Measurements from ENCODE around the gene INPP1.

INPP1 gene

GRCh38 chr2:190410166-190410565 is 66.8 kb downstream of the INPP1 start:
- Histone ChIP-seq H3K27ac (ENCODE audit: low read length, poor library complexity, severe bottlenecking) (no peak overlapping the region), H3K36me3 (ENCODE audit: control insufficient read depth in 1 of 2, insufficient read depth in 2 of 2, low read depth in 1 of 2, low read length in 2 of 2) (no peaks in the 10 kb centered on the region), H3K4me1 (ENCODE audit: control insufficient read depth, insufficient read depth, low read depth, low read length) (peaks cover 5% of the 10 kb centered on the region), H2AFZ (ENCODE audit: low read depth, low read length) (no peak overlapping the region), H2AK5ac (ENCODE audit: low read length, severe bottlenecking) (no peak overlapping the region), H3K4me2 (ENCODE audit: low read length, poor library complexity, severe bottlenecking) (no peak overlapping the region), H4K91ac (ENCODE audit: low read length) (no peak overlapping the region), H2BK120ac (ENCODE audit: low read depth, low read length) (no peak overlapping the region), H3K14ac (ENCODE audit: low read length in 2 of 2) (no peak overlapping the region), H3K4me3 (ENCODE audit: insufficient read depth in 1 of 2, low read depth in 1 of 2, low read length in 2 of 2) (no peak overlapping the region), H2BK15ac (ENCODE audit: low read depth, poor library complexity, severe bottlenecking) (no peak overlapping the region), H3K9ac (ENCODE audit: low read length) (no peak overlapping the region), H3K23ac (ENCODE audit: low read length in 2 of 2) (no peak overlapping the region), H2BK5ac (ENCODE audit: low read depth, low read length, poor library complexity, severe bottlenecking) (no peak overlapping the region), H3K27me3 (ENCODE audit: control insufficient read depth in 1 of 2, insufficient read depth in 1 of 2, low read length in 2 of 2) (no peaks in the 10 kb centered on the region), H3K79me1 (replicated peaks; ENCODE audit: low read length, poor library complexity, severe bottlenecking) (peaks cover 7% of the 10 kb centered on the region), H2BK12ac (ENCODE audit: low read length in 2 of 2) (no peak overlapping the region), H3K9me3 (ENCODE audit: control insufficient read depth, low read length) (no peaks in the 10 kb centered on the region), H4K8ac (ENCODE audit: low read length) (no peak overlapping the region), H3K18ac (ENCODE audit: low read depth in 1 of 2, low read length in 2 of 2) (no peak overlapping the region), H3K4ac (ENCODE audit: low read depth in 1 of 2, low read length in 2 of 2) (no peak overlapping the region)
- DNase-seq: no peak
- WGBS: no CpG with 5 or more reads among the region's 3 CpGs

GRCh38 chr2:190412966-190413365 is 69.6 kb downstream of the INPP1 start:
- no peak overlapping the region for H3K4me3 ChIP-seq (ENCODE audit: insufficient read depth in 1 of 2, low read depth in 1 of 2, low read length in 2 of 2)
- H2BK12ac ChIP-seq (ENCODE audit: low read length in 2 of 2): no peak overlapping the region
- no peak overlapping the region for H2AK5ac ChIP-seq (ENCODE audit: low read length, severe bottlenecking)
- H3K23ac ChIP-seq (ENCODE audit: low read length in 2 of 2): no peak overlapping the region
- H3K27ac ChIP-seq (ENCODE audit: low read length, poor library complexity, severe bottlenecking): no peak overlapping the region
- H2BK5ac ChIP-seq (ENCODE audit: low read depth, low read length, poor library complexity, severe bottlenecking): no peak overlapping the region
- WGBS: 29% methylated on average over 2 of the region's 3 CpGs
- peaks cover 7% of the 10 kb centered on the region for H3K79me1 ChIP-seq (replicated peaks; ENCODE audit: low read length, poor library complexity, severe bottlenecking)
- H2BK15ac ChIP-seq (ENCODE audit: low read depth, poor library complexity, severe bottlenecking): no peak overlapping the region
- H2AFZ ChIP-seq (ENCODE audit: low read depth, low read length): no peak overlapping the region
- no peak overlapping the region for H3K18ac ChIP-seq (ENCODE audit: low read depth in 1 of 2, low read length in 2 of 2)
- no peak overlapping the region for H3K9ac ChIP-seq (ENCODE audit: low read length)
- no peak overlapping the region for H3K4me2 ChIP-seq (ENCODE audit: low read length, poor library complexity, severe bottlenecking)
- H3K27me3 ChIP-seq (ENCODE audit: control insufficient read depth in 1 of 2, insufficient read depth in 1 of 2, low read length in 2 of 2): no peaks in the 10 kb centered on the region
- peaks cover under 1% of the 10 kb centered on the region for H3K4me1 ChIP-seq (ENCODE audit: control insufficient read depth, insufficient read depth, low read depth, low read length)
- no peak overlapping the region for H3K4ac ChIP-seq (ENCODE audit: low read depth in 1 of 2, low read length in 2 of 2)
- H4K91ac ChIP-seq (ENCODE audit: low read length): no peak overlapping the region
- no peak overlapping the region for H4K8ac ChIP-seq (ENCODE audit: low read length)
- no peaks in the 10 kb centered on the region for H3K36me3 ChIP-seq (ENCODE audit: control insufficient read depth in 1 of 2, insufficient read depth in 2 of 2, low read depth in 1 of 2, low read length in 2 of 2)
- no peak overlapping the region for H2BK120ac ChIP-seq (ENCODE audit: low read depth, low read length)
- no peak overlapping the region for H3K14ac ChIP-seq (ENCODE audit: low read length in 2 of 2)
- DNase-seq: no peak
- H3K9me3 ChIP-seq (ENCODE audit: control insufficient read depth, low read length): no peaks in the 10 kb centered on the region

- Histone ChIP-seq H3K4me1 (ENCODE audit: control insufficient read depth, insufficient read depth, low read depth, low read length) (no peaks in the 10 kb centered on the region), H2BK5ac (ENCODE audit: low read depth, low read length, poor library complexity, severe bottlenecking) (no peak overlapping the region), H3K23ac (ENCODE audit: low read length in 2 of 2) (peak overlapping the region in 1 of 2 experiments; percentile 24), H3K4ac (ENCODE audit: low read depth in 1 of 2, low read length in 2 of 2) (no peak overlapping the region), H3K9ac (ENCODE audit: low read length) (no peak overlapping the region), H4K91ac (ENCODE audit: low read length) (no peak overlapping the region), H3K79me1 (replicated peaks; ENCODE audit: low read length, poor library complexity, severe bottlenecking) (peaks cover 7% of the 10 kb centered on the region), H3K4me2 (ENCODE audit: low read length, poor library complexity, severe bottlenecking) (no peak overlapping the region), H2BK120ac (ENCODE audit: low read depth, low read length) (no peak overlapping the region), H2AK5ac (ENCODE audit: low read length, severe bottlenecking) (no peak overlapping the region), H3K27ac (ENCODE audit: low read length, poor library complexity, severe bottlenecking) (no peak overlapping the region), H3K36me3 (ENCODE audit: control insufficient read depth in 1 of 2, insufficient read depth in 2 of 2, low read depth in 1 of 2, low read length in 2 of 2) (no peaks in the 10 kb centered on the region), H3K9me3 (ENCODE audit: control insufficient read depth, low read length) (no peaks in the 10 kb centered on the region), H3K4me3 (ENCODE audit: insufficient read depth in 1 of 2, low read depth in 1 of 2, low read length in 2 of 2) (no peak overlapping the region), H3K18ac (ENCODE audit: low read depth in 1 of 2, low read length in 2 of 2) (no peak overlapping the region), H3K27me3 (ENCODE audit: control insufficient read depth in 1 of 2, insufficient read depth in 1 of 2, low read length in 2 of 2) (no peaks in the 10 kb centered on the region), H2BK12ac (ENCODE audit: low read length in 2 of 2) (no peak overlapping the region), H4K8ac (ENCODE audit: low read length) (no peak overlapping the region), H3K14ac (ENCODE audit: low read length in 2 of 2) (no peak overlapping the region), H2BK15ac (ENCODE audit: low read depth, poor library complexity, severe bottlenecking) (no peak overlapping the region), H2AFZ (ENCODE audit: low read depth, low read length) (no peak overlapping the region)
- 74% methylated on average over 4 of the region's 4 CpGs for WGBS
- DNase-seq: no peak
These were observed 70.0 kb downstream of the INPP1 start for GRCh38 chr2:190413421-190413820.

DNA sequence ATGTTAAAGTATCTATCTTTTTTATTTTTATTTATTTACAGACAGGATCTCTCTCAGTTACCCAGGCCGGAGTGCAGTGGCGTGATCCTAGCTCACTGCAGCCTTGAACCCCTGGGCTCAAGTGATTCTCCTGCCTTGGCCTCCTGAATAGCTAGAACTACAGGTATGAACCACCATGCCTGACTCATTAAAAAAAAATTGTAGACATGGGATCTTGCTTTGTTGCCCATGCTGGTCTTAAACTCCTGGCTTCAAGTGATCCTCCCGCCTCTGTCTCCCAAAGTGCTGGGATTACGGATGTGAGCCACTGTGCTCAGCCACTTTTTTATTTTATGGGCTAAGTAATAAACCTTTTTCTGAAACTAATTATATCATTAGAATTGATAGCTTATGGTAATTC is 71.9 kb downstream of the INPP1 start:
- Histone ChIP-seq H2BK15ac (ENCODE audit: low read depth, poor library complexity, severe bottlenecking) (no peak overlapping the region), H3K9me3 (ENCODE audit: control insufficient read depth, low read length) (no peaks in the 10 kb centered on the region), H3K4me2 (ENCODE audit: low read length, poor library complexity, severe bottlenecking) (no peak overlapping the region), H4K91ac (ENCODE audit: low read length) (no peak overlapping the region), H3K79me1 (replicated peaks; ENCODE audit: low read length, poor library complexity, severe bottlenecking) (peaks cover 7% of the 10 kb centered on the region), H3K9ac (ENCODE audit: low read length) (no peak overlapping the region), H3K23ac (ENCODE audit: low read length in 2 of 2) (no peak overlapping the region), H2BK12ac (ENCODE audit: low read length in 2 of 2) (no peak overlapping the region), H4K8ac (ENCODE audit: low read length) (no peak overlapping the region), H3K18ac (ENCODE audit: low read depth in 1 of 2, low read length in 2 of 2) (no peak overlapping the region), H2AK5ac (ENCODE audit: low read length, severe bottlenecking) (no peak overlapping the region), H2AFZ (ENCODE audit: low read depth, low read length) (no peak overlapping the region), H3K4ac (ENCODE audit: low read depth in 1 of 2, low read length in 2 of 2) (no peak overlapping the region), H2BK120ac (ENCODE audit: low read depth, low read length) (no peak overlapping the region), H2BK5ac (ENCODE audit: low read depth, low read length, poor library complexity, severe bottlenecking) (no peak overlapping the region), H3K4me1 (ENCODE audit: control insufficient read depth, insufficient read depth, low read depth, low read length) (no peaks in the 10 kb centered on the region), H3K4me3 (ENCODE audit: insufficient read depth in 1 of 2, low read depth in 1 of 2, low read length in 2 of 2) (no peak overlapping the region), H3K27ac (ENCODE audit: low read length, poor library complexity, severe bottlenecking) (no peak overlapping the region), H3K14ac (ENCODE audit: low read length in 2 of 2) (no peak overlapping the region), H3K36me3 (ENCODE audit: control insufficient read depth in 1 of 2, insufficient read depth in 2 of 2, low read depth in 1 of 2, low read length in 2 of 2) (no peaks in the 10 kb centered on the region), H3K27me3 (ENCODE audit: control insufficient read depth in 1 of 2, insufficient read depth in 1 of 2, low read length in 2 of 2) (no peaks in the 10 kb centered on the region)
- DNase-seq: no peak
- WGBS: 84% methylated on average over 3 of the region's 4 CpGs
